IPS-18a (cell line): ENCODE results near the gene ZNF800.

ENCODE experiments used
- H3K27ac ChIP-seq: one replicate; pipeline ENCODE4 v1.5.1; 2013; ENCODE audit warnings: low read length
- H3K27me3 ChIP-seq: one replicate; pipeline ENCODE4 v1.6.1; 2013; ENCODE audit warnings: mild to moderate bottlenecking, low read length; ENCODE audit not compliant: control insufficient read depth, insufficient read depth
- H3K36me3 ChIP-seq: one replicate; pipeline ENCODE4 v1.6.1; 2013; ENCODE audit warnings: low read depth, low read length; ENCODE audit not compliant: control insufficient read depth
- H3K4me1 ChIP-seq: one replicate; pipeline ENCODE4 v1.6.1; 2013; ENCODE audit warnings: low read depth, low read length; ENCODE audit not compliant: control insufficient read depth
- H3K4me3 ChIP-seq: one replicate; pipeline ENCODE4 v1.5.1; 2013; ENCODE audit warnings: low read length
- H3K9ac ChIP-seq: one replicate; pipeline ENCODE4 v1.6.1; 2013; ENCODE audit warnings: mild to moderate bottlenecking, low read length, moderate library complexity
- H3K9me3 ChIP-seq: one replicate; pipeline ENCODE4 v1.6.1; 2013; ENCODE audit warnings: low read depth, low read length; ENCODE audit not compliant: control insufficient read depth

The ZNF800 gene

GRCh38 chr7:127365164-127365956 is 27.1 kb downstream of the ZNF800 start:
- H3K4me1 ChIP-seq, result no peaks in the 10 kb centered on the region
- no peak overlapping the region for H3K27ac ChIP-seq
- no peak overlapping the region for H3K9ac ChIP-seq
- no peaks in the 10 kb centered on the region for H3K27me3 ChIP-seq
- H3K9me3 ChIP-seq, result no peaks in the 10 kb centered on the region
- no peak overlapping the region for H3K4me3 ChIP-seq
- H3K36me3 ChIP-seq, result no peaks in the 10 kb centered on the region

GRCh38 chr7:127362364-127363027 is 30.0 kb downstream of the ZNF800 start:
- H3K4me1 ChIP-seq, result no peaks in the 10 kb centered on the region
- no peaks in the 10 kb centered on the region for H3K36me3 ChIP-seq
- H3K9ac ChIP-seq, result no peak overlapping the region
- H3K27ac ChIP-seq, result no peak overlapping the region
- H3K9me3 ChIP-seq, result no peaks in the 10 kb centered on the region
- no peaks in the 10 kb centered on the region for H3K27me3 ChIP-seq
- H3K4me3 ChIP-seq, result no peak overlapping the region

GRCh38 chr7:127361736-127362135 is 30.8 kb downstream of the ZNF800 start:
- Histone ChIP-seq H3K4me3 (no peak overlapping the region), H3K27ac (no peak overlapping the region), H3K9ac (no peak overlapping the region), H3K27me3 (no peaks in the 10 kb centered on the region), H3K36me3 (no peaks in the 10 kb centered on the region), H3K4me1 (no peaks in the 10 kb centered on the region), H3K9me3 (no peaks in the 10 kb centered on the region)

GRCh38 chr7:127359011-127359410 is 33.5 kb downstream of the ZNF800 start:
- H3K27me3 ChIP-seq, result no peaks in the 10 kb centered on the region
- H3K4me3 ChIP-seq, result no peak overlapping the region
- H3K9ac ChIP-seq, result no peak overlapping the region
- H3K36me3 ChIP-seq, result no peaks in the 10 kb centered on the region
- H3K9me3 ChIP-seq, result no peaks in the 10 kb centered on the region
- no peak overlapping the region for H3K27ac ChIP-seq
- H3K4me1 ChIP-seq, result no peaks in the 10 kb centered on the region

GRCh38 chr7:127353897-127354296 is 38.6 kb downstream of the ZNF800 start:
- Histone ChIP-seq H3K9me3 (no peaks in the 10 kb centered on the region), H3K4me1 (no peaks in the 10 kb centered on the region), H3K4me3 (no peak overlapping the region), H3K9ac (no peak overlapping the region), H3K27ac (no peak overlapping the region), H3K27me3 (peaks cover 11% of the 10 kb centered on the region), H3K36me3 (no peaks in the 10 kb centered on the region)

- H3K27me3 ChIP-seq, result peaks cover 42% of the 10 kb centered on the region
- H3K9ac ChIP-seq, result no peak overlapping the region
- no peak overlapping the region for H3K27ac ChIP-seq
- H3K9me3 ChIP-seq, result no peaks in the 10 kb centered on the region
- H3K4me1 ChIP-seq, result no peaks in the 10 kb centered on the region
- no peaks in the 10 kb centered on the region for H3K36me3 ChIP-seq
- no peak overlapping the region for H3K4me3 ChIP-seq
Measured at GRCh38 chr7:127350586-127350985, 41.9 kb downstream of the ZNF800 start.

- no peaks in the 10 kb centered on the region for H3K36me3 ChIP-seq
- no peak overlapping the region for H3K9ac ChIP-seq
- no peak overlapping the region for H3K27ac ChIP-seq
- H3K4me1 ChIP-seq, result no peaks in the 10 kb centered on the region
- H3K4me3 ChIP-seq, result no peak overlapping the region
- H3K27me3 ChIP-seq, result peaks cover 45% of the 10 kb centered on the region
- no peaks in the 10 kb centered on the region for H3K9me3 ChIP-seq
Measured at GRCh38 chr7:127349881-127350280, 42.6 kb downstream of the ZNF800 start.

- H3K4me1 ChIP-seq, result no peaks in the 10 kb centered on the region
- no peaks in the 10 kb centered on the region for H3K36me3 ChIP-seq
- H3K9ac ChIP-seq, result no peak overlapping the region
- no peaks in the 10 kb centered on the region for H3K9me3 ChIP-seq
- no peak overlapping the region for H3K27ac ChIP-seq
- peaks cover 45% of the 10 kb centered on the region for H3K27me3 ChIP-seq
- peak overlapping the region; percentile 44 for H3K4me3 ChIP-seq
Measured at GRCh38 chr7:127348247-127348631, 44.3 kb downstream of the ZNF800 start.

GRCh38 chr7:127347567-127348246 is 44.8 kb downstream of the ZNF800 start:
- Histone ChIP-seq H3K36me3 (no peaks in the 10 kb centered on the region), H3K4me1 (no peaks in the 10 kb centered on the region), H3K4me3 (peak overlapping the region; percentile 46), H3K27me3 (peaks cover 45% of the 10 kb centered on the region), H3K9ac (no peak overlapping the region), H3K27ac (no peak overlapping the region), H3K9me3 (no peaks in the 10 kb centered on the region)

GRCh38 chr7:127346575-127347256 is 45.8 kb downstream of the ZNF800 start:
- Histone ChIP-seq H3K9me3 (no peaks in the 10 kb centered on the region), H3K27me3 (peaks cover 45% of the 10 kb centered on the region), H3K36me3 (no peaks in the 10 kb centered on the region), H3K4me1 (no peaks in the 10 kb centered on the region), H3K9ac (no peak overlapping the region), H3K27ac (no peak overlapping the region), H3K4me3 (no peak overlapping the region)

- Histone ChIP-seq H3K4me1 (no peaks in the 10 kb centered on the region), H3K9me3 (no peaks in the 10 kb centered on the region), H3K27me3 (peaks cover 23% of the 10 kb centered on the region)
Measured at GRCh38 chr7:127342596-127342995, 49.9 kb downstream of the ZNF800 start.

More at GRCh38 chr7:127342596-127342995, 49.9 kb downstream of the ZNF800 start:
- H3K9ac ChIP-seq, result no peak overlapping the region
- H3K36me3 ChIP-seq, result no peaks in the 10 kb centered on the region
- H3K4me3 ChIP-seq, result no peak overlapping the region
- no peak overlapping the region for H3K27ac ChIP-seq
